GM23248 (cell line): ENCODE results near the gene ADAMTS18. TPM values are rescaled to one million over a fixed set of nuclear protein-coding genes. Genes with fewer than 3 reads are reported as not detected.

Experiments used
- DNase-seq: peaks from one replicate; pipeline ENCODE4 v3.0.0-alpha.2; 2015
- H2AFZ ChIP-seq: fragments of 200-600 bp; sonication (generic); 2 replicates; pipeline ENCODE4 v1.6.1; 2016; ENCODE audit warnings: antibody characterized with exemption
- H3F3A ChIP-seq: fragments of 200-600 bp; sonication (generic); 2 replicates; pipeline ENCODE4 v1.6.1; 2016; ENCODE audit warnings: mild to moderate bottlenecking, antibody characterized with exemption, mixed run types; ENCODE audit not compliant: insufficient read depth
- H3K27ac ChIP-seq: fragments of 200-600 bp; sonication (generic); 2 replicates; pipeline ENCODE4 v1.5.1; 2016; ENCODE audit warnings: mild to moderate bottlenecking
- H3K27me3 ChIP-seq: fragments of 200-600 bp; sonication (generic); replicated peaks from 2 replicates; pipeline ENCODE4 v1.6.1; 2016; ENCODE audit warnings: mild to moderate bottlenecking; ENCODE audit not compliant: insufficient read depth
- H3K36me3 ChIP-seq: fragments of 200-600 bp; sonication (generic); 2 replicates; pipeline ENCODE4 v1.6.1; 2016; ENCODE audit warnings: low read depth, mild to moderate bottlenecking
- H3K4me1 ChIP-seq: fragments of 200-600 bp; sonication (generic); 2 replicates; pipeline ENCODE4 v1.6.1; 2016; ENCODE audit warnings: mild to moderate bottlenecking; ENCODE audit not compliant: insufficient read depth
- H3K4me2 ChIP-seq: fragments of 200-600 bp; sonication (generic); one replicate; pipeline ENCODE4 v1.6.1; 2016; ENCODE audit warnings: mild to moderate bottlenecking; ENCODE audit not compliant: unreplicated experiment
- H3K4me3 ChIP-seq: fragments of 200-600 bp; sonication (generic); 2 replicates; pipeline ENCODE4 v1.5.1; 2016; ENCODE audit warnings: mild to moderate bottlenecking
- H3K79me2 ChIP-seq: fragments of 200-600 bp; sonication (generic); 2 replicates; pipeline ENCODE4 v1.6.1; 2016; ENCODE audit warnings: mild to moderate bottlenecking; ENCODE audit not compliant: insufficient read depth
- H3K9ac ChIP-seq: fragments of 200-600 bp; sonication (generic); 2 replicates; pipeline ENCODE4 v1.6.1; 2016; ENCODE audit warnings: mild to moderate bottlenecking
- H3K9me2 ChIP-seq: fragments of 200-600 bp; sonication (generic); 2 replicates; pipeline ENCODE4 v1.6.1; 2016; ENCODE audit warnings: mixed run types, mild to moderate bottlenecking, moderate library complexity; ENCODE audit not compliant: insufficient read depth
- H3K9me3 ChIP-seq: fragments of 200-600 bp; sonication (generic); one replicate; pipeline ENCODE4 v1.6.1; 2017; ENCODE audit warnings: low read depth
- H4K20me1 ChIP-seq: fragments of 200-600 bp; sonication (generic); 2 replicates; pipeline ENCODE4 v1.6.0; 2016; ENCODE audit not compliant: insufficient read depth
- EZH2 ChIP-seq: fragments of 200-600 bp; sonication (generic); IDR thresholded peaks from 2 replicates; pipeline ENCODE4 v1.6.1; 2018; ENCODE audit warnings: antibody characterized with exemption, mild to moderate bottlenecking; ENCODE audit not compliant: insufficient read depth, poor library complexity, severe bottlenecking
- EZH2phosphoT487 ChIP-seq: fragments of 200-600 bp; sonication (generic); IDR thresholded peaks from 2 replicates; pipeline ENCODE4 v1.6.1; 2018; ENCODE audit warnings: antibody characterized with exemption, moderate library complexity, mild to moderate bottlenecking, low read depth; ENCODE audit not compliant: insufficient read depth
- WGBS, 2 experiments: methylation state at CpG; one replicate each; pipeline ENCODE4 v1.1.6; 2015 to 2017; ENCODE audit warnings: low lambda C conversion rate in 2 of 2, low coverage in 1 of 2; ENCODE audit errors: missing lambda C conversion rate in 2 of 2; 5-methylcytosine and 5-hydroxymethylcytosine counted together
- in situ Hi-C: fragments of 300-500 bp; cut with MboI; formaldehyde crosslinking; loops from 2 replicates; pipeline ENCODE4 v1.15.0; 2020
- polyA plus RNA-seq: library from polyadenylated mRNA; unstranded; fragments of >200 nt; fragmentation: Nextera tagmentation; extraction: Ambion mirVana; gene quantifications from 2 replicates; pipeline ENCODE4 v1.2.1, GENCODE V29; 2016
- total RNA-seq: library from RNA; depleted of rRNA; stranded (reverse); fragments of >200 nt; shearing (Covaris generic); gene quantifications from 2 replicates; pipeline ENCODE4 v1.2.3, GENCODE V29; 2014

Gene ADAMTS18
- total and polyA plus RNA-seq, 2 experiments from 2014 or later = not detected

- no peak overlapping the region for H2AFZ ChIP-seq
- in situ Hi-C loops = no loop called here
Measured at GRCh38 chr16:77331043-77331442, 103.8 kb downstream of the ADAMTS18 start.

GRCh38 chr16:77330332-77331042 lies 104.3 kb downstream of the ADAMTS18 start:
- Histone ChIP-seq H3K4me2 (no peak overlapping the region), H4K20me1 (no peaks in the 10 kb centered on the region), H3F3A (no peaks in the 10 kb centered on the region), H3K27me3 (peaks cover 16% of the 10 kb centered on the region; the same call in 1 of the 2 replicates), H3K9me3 (no peaks in the 10 kb centered on the region), H3K4me3 (no peak overlapping the region), H3K27ac (no peak overlapping the region), H3K9ac (no peak overlapping the region), H3K36me3 (no peaks in the 10 kb centered on the region), H3K79me2 (no peaks in the 10 kb centered on the region), H3K9me2 (no peaks in the 10 kb centered on the region), H3K4me1 (no peaks in the 10 kb centered on the region), H2AFZ (no peak overlapping the region)
- no peak for DNase-seq
- no peak for TF ChIP-seq EZH2phosphoT487
- TF ChIP-seq EZH2 = no peak
- 84 to 88% methylated on average over 5 of the region's 5 CpGs for WGBS, 2 experiments
- in situ Hi-C loops = no loop called here

More at GRCh38 chr16:77331043-77331442, 103.8 kb downstream of the ADAMTS18 start:
- Histone ChIP-seq H3K9me2 (no peaks in the 10 kb centered on the region), H3K27ac (no peak overlapping the region), H3F3A (no peaks in the 10 kb centered on the region), H3K36me3 (no peaks in the 10 kb centered on the region), H3K9ac (no peak overlapping the region), H3K4me1 (no peaks in the 10 kb centered on the region), H3K4me3 (no peak overlapping the region), H3K79me2 (no peaks in the 10 kb centered on the region), H3K27me3 (peaks cover 18% of the 10 kb centered on the region; the same call in 1 of the 2 replicates), H3K9me3 (no peaks in the 10 kb centered on the region), H4K20me1 (no peaks in the 10 kb centered on the region), H3K4me2 (no peak overlapping the region)
- no peak for DNase-seq
- no peak for TF ChIP-seq EZH2phosphoT487
- no peak for TF ChIP-seq EZH2

- Histone ChIP-seq H3K4me2 (no peak overlapping the region), H3F3A (no peaks in the 10 kb centered on the region), H3K4me1 (no peaks in the 10 kb centered on the region), H3K79me2 (no peaks in the 10 kb centered on the region), H3K9me3 (no peaks in the 10 kb centered on the region), H3K36me3 (no peaks in the 10 kb centered on the region), H4K20me1 (no peaks in the 10 kb centered on the region), H3K4me3 (no peak overlapping the region), H3K9ac (no peak overlapping the region), H3K27ac (no peak overlapping the region), H3K9me2 (no peaks in the 10 kb centered on the region), H3K27me3 (peaks cover 16% of the 10 kb centered on the region; the same call in 1 of the 2 replicates), H2AFZ (no peak overlapping the region)
- DNase-seq = no peak
- 59 to 71% methylated on average over 4 of the region's 4 CpGs for WGBS, 2 experiments
- no peak for TF ChIP-seq EZH2
- in situ Hi-C loops = no loop called here
Measured at GRCh38 chr16:77328768-77329167, 106.1 kb downstream of the ADAMTS18 start.

- Histone ChIP-seq H3K27me3 (peaks cover 16% of the 10 kb centered on the region; the same call in 1 of the 2 replicates), H3K27ac (no peak overlapping the region), H3K9ac (no peak overlapping the region), H3K79me2 (no peaks in the 10 kb centered on the region), H3F3A (no peaks in the 10 kb centered on the region), H3K36me3 (no peaks in the 10 kb centered on the region), H3K9me3 (no peaks in the 10 kb centered on the region), H2AFZ (no peak overlapping the region), H3K9me2 (no peaks in the 10 kb centered on the region), H3K4me1 (no peaks in the 10 kb centered on the region), H4K20me1 (no peaks in the 10 kb centered on the region), H3K4me3 (no peak overlapping the region), H3K4me2 (no peak overlapping the region)
- no peak for TF ChIP-seq EZH2
- no peak for TF ChIP-seq EZH2phosphoT487
- in situ Hi-C loops = no loop called here
- no peak for DNase-seq
- 65 to 69% methylated on average over 7 of the region's 7 CpGs for WGBS, 2 experiments
Measured at GRCh38 chr16:77328274-77328673, 106.6 kb downstream of the ADAMTS18 start.
